GM18867 (cell line): ENCODE data around the gene SPTBN1.

Source experiments
- ATAC-seq: cut with Tn5 transposase; IDR thresholded peaks from one replicate; pipeline ENCODE4 v1.9.1; 2021; ENCODE audit warnings: mild to moderate bottlenecking, moderate library complexity; ENCODE audit not compliant: unreplicated experiment

The SPTBN1 gene

DNA sequence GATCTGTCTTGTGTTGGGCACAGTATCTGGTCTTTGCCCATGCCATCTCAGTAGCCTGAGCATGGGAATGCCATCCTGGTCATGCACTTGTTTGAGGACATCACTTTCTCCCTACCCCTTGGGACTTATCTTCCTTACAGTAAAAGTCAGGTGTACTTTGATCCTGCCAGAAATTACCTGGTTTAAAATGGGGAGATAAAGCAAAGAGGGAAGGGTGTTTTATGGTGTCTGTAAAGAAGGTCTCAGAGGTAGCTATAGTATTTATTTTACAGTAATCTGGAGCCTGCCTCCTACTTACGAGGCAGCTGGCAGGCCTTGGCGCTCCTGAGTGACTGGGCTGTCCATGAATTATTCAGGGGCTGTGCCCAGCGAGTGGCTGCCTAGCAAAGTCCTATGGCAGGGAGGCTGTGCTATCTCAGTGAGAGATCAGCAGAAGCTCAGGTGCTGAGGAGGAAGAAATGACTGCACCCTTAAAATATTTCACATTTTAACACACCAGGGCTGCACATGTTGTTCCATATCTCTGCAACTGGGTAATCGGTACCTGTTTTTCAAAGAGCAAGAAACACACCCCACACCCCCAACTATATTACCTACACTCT, 93.9 kb downstream of the SPTBN1 start:
- no peak for ATAC-seq

DNA sequence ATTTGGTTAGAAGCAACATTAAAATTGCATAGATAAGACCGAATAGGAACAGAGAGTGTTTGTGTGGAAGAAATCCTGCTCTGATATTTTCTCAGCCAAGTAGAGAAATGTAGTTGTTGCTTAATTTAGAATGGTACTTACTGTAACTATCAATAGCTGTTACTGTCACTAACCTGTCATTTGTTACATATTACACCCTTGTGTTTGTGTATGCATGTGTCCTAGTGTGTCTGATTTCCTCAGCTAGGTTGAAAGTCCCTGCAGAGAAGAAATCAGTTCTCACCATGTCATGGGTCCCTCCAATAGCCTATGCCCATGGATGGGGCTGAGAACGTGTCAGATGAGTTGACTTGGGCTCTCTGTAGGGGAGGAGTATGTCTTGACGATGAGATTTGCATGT, 94.4 kb downstream of the SPTBN1 start:
- peak; percentile 1 for ATAC-seq

DNA sequence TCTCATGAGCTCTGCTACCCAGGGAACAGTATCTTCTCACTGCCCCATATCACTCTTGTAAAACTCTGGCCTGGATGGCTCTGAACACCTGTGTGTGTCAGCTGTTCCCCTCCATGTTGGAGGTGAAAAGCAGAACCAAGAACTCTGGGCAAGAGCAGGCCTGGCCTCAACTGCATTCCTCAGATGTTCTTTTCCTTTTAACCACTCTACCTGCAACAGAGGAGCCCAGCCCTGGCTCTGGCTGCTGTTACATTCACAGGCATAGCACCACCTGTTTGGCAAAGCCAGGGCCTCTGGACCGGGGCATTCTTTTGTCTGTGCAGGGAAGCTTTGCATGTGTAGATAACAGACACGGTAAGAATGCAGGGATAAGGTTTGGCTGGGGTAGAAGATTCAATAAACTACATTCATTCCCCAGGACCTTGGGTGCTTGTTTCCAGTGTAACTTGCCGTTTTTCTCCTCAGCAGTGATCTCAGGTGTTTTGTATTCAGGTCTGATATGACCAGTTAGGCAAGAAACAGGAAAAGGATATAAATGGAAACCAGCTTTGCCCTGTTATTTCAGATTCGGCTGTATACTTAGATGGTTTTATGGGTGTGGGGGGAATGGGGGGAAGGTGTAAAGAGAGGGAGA, 95.1 kb downstream of the SPTBN1 start:
- ATAC-seq: peak; percentile 55

DNA sequence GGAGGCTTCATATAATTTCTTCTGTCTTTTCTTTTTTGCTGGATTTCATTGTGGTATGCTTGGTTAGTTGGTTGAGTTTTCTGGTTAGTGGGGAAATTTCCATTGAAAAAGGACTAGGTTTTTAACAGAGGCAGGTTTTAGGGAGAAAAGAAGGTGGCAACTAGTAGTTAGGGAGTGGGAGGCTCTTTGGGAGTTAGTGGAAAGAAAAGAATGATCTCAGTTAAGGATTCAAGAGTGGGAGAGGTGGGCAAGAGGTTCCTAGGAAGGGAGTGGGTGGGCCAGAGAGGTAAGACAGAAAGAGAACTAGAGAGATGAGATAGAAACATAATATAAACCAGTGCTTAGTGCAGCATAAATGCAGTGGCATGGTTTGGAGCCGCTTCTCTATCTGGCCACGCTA, 96.9 kb downstream of the SPTBN1 start:
- ATAC-seq: no peak

DNA sequence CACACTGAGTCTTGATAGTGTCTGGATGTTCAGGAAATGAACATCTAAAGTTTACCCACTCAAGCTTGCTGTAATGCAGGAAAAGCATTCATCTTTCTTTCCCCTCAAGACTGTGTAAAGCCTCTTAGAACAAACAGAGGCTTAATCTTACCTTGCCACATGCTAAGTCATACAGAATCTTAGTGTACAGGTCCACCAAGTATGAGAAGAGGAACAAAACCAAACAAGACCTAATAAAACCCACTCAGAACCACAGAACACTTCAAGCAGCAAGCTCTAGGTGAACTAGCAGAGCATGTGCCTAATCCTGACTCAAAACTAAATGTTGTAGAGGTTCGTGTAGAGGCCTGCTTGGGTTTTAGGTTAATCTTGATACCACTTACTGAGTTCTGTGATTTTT, 97.6 kb downstream of the SPTBN1 start:
- no peak for ATAC-seq

DNA sequence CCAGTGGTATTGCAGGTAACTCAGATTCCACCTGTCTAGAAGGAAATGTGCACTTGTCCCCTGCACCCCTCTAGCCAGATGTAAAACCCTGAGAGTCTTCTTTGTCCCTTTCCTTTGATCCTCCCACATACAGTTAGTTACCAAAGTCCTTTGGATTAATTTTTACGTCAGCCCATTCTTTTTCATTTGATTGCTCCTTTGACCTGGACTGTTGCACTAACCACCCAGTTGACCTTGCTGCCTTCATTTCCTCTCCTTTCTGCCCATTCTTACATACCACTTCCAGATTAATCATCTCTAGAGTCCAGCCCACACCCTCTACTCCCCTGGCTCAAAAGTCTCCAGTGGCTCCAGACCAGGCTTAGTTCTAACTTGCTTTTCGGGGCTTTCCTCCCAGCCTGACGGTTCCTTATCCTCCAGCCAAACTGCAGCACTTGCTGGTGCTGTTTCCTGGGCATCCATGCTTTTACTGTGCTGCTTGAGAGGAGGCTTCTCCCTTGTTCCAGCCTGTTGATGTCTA, 99.3 kb downstream of the SPTBN1 start:
- no peak for ATAC-seq

DNA sequence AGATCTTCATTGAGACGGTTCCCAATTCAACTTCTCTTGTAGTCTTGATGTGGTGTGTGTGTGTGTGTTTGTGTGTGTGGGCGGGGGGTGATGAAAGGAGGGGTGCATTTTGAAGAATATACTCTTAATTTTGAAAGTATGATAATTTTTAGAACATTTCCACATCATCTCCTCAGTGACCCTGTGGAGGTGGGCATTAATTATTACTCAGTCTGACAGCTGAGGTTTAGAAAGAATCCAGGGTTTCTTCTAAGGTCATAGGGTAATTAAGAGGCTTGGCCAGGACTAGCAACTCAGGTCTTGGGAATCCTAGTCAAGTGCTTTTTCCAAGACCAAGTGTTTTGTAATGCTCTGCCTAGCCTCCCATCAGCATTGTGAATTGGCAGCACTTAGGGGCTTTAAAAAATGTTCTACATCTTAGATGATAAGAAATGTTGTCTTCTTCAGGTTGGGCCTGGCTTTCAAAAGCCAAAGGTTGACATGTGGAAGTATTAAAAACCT, 100.5 kb downstream of the SPTBN1 start:
- ATAC-seq: no peak

DNA sequence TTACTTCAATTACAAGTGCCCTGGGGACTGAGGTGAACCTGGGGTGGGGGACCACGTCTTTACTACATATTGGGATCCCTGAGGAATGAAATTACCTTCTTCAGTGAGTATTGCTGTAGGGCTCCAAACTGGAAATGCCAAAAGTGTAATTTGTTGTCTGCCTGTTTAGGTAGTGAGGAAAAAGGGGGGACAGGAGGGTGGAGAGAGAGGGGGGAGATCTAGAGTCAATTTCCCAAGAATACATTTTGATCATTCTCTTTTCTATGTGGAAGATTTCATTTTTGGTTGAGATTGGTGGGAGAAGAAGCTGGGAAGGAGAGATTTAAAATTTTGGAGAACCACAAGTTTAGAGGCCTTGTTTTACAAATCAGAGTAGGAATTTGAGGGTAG, 101.1 kb downstream of the SPTBN1 start:
- ATAC-seq: no peak

DNA sequence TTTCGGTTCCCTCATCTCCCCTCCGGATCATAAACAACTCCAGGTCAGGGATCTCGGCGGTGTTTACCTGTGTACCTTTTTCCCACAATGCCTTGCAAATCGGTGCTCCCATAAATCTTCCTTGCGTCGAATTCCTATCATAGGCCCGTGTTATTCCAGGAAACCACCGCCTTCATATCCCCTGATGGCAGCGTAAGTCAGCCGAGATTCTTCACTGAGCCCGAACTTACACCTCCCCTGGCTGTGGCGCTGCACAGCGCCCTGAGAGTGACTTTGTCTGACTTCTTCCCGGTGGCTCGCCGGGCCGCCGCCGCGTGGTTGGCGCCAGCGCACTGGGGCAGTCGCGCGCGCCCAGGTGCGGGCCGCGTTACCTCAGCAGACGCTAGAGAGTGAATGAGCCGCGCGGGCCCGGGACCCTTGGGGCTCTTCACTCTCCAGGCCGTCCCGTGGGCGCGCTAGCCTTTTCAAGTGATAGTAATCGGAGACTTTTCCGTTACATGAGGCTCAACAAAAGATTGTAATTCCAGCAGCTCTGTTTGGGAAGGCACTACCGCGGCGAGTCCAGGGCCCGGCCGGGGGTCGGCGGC, 101.6 kb downstream of the SPTBN1 start:
- ATAC-seq: peak; percentile 60

DNA sequence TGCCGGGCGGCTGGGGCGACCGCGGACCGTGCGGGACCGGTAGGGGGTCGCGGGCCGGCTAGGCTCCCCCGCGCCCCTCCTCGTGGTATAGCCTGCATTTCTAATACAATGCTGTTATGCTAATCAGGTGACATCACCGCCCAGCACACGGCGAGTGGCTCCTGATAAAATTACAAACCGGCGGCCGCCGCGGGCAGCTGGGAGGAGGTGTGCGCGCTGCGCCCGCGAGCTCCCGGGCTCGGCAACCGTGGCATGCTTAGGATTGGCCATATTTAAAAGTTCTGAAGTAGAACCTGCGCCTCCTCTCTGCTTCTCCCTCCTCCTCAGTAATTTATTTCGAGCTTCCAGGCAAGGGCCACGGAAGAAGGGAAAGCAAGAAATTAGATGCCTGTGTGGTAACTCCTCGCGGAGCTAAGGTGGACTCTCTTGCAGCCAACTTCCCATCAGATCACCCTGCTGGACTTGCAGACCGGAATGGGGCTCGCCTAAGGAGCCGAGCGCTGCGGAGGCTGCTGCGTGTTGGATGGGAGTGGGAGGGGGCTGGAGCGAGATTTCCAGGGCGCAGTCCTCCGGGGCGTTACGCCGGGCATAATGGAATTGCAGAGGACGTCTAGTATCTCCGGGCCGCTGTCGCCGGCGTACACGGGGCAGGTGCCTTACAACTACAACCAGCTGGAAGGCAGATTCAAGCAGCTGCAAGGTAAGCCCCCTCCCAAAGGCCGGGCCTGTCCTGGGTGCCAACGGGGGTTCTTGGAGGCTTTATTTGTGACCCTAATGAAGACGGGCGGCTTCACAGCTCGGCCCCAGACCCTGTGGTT, 102.3 kb downstream of the SPTBN1 start:
- peak; percentile 61 for ATAC-seq

DNA sequence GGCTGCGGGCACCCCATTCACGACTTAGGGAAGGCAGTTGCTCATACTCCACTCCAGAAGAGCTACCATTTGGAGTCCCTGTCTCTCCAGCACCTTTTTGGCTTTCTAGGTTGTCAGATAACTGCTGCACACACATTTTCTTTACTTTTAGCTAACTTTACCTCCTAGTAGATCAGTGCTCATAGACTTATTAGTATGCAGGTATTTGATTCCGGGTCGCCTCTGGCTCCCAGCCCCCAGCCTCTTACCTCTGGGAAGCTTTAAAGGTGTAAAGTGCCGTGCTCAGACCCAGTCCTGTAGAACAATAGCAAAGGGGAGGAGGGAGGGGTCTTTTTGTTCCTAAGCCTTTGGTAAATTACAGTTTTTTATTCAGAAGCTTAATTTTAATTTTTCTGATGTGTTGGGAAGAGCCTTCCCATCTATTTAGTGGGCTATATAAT, 102.9 kb downstream of the SPTBN1 start:
- ATAC-seq: no peak

DNA sequence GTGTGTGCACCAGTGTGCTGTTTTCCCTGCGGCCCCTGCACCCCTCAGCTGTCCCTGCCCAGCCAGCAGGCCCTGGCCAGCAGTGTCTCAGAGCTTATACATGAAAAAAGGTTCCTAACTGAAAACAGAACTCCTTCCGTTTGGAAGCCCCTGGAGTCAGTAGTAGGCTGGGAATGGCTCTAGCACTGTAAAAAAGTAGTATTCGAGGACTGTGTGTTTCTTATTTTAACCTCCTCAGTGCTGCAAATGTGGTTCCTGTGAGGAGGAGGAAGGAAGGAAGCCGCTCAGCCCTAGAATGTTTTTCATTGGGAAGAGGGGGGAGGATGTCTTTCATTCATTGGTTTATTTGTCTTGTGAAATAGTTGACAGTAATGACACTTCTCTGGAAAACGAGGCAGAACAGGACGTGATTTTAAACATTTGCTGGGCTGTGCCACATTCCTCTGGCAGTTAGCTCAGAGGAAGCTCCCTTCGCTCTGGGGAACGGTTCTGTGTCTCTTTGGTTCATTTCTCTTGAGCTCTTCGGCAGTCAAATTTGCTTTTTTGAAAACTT, 103.5 kb downstream of the SPTBN1 start:
- ATAC-seq: no peak

DNA sequence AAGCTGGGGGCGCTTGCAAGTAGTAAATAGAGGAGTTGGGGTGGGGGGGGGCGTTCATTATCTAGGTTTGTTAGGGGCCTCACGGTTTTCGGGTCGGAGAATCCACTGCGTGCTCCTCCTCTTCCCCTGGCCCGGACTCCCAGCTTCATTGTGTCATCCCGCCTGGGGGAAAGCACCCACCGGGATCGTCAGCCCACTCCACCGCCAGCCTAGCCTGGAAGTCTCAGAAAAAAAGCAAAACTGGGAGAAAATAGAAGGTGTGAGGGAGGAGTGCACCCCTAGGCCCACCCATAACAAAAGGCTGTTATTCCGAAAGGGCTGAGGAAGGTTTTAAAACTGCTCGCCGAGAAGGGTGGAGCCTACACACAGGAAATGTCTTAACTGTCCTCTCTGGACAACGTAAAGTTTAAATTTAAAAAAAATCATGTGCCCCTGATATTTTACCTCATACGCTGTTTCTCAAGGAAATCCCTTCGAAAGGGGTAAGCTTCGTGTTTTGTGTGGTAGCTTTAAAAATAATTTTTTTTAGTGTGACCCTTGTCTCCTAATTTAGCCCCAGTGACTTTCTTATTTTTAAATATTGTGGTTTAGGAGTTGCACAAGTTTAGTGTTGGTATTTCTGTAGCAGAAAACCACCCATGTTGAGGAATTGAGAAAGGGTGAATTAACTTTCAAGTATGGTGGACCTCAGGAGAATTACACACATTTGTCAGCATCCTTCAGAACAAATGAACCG, 104.2 kb downstream of the SPTBN1 start:
- peak; percentile 44 for ATAC-seq

DNA sequence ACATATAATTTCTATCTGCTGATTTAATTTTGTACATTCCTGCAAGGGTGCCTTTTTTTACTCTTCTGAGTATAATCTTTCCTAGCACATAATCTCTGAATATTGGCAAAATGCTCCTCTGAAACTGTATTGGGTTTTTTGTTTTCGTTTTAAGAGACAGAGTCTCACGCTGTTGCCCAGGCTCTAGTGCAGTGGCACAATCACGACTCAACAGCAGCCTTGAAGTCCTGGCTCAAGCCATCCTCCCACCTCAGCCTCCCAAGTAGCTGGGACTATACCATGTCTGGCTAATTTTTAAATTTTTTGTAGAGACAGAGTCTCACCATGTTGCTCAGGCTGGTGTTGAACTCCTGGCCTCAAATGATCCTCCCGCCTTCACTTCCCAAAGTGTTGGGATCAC, 104.9 kb downstream of the SPTBN1 start:
- ATAC-seq: no peak

DNA sequence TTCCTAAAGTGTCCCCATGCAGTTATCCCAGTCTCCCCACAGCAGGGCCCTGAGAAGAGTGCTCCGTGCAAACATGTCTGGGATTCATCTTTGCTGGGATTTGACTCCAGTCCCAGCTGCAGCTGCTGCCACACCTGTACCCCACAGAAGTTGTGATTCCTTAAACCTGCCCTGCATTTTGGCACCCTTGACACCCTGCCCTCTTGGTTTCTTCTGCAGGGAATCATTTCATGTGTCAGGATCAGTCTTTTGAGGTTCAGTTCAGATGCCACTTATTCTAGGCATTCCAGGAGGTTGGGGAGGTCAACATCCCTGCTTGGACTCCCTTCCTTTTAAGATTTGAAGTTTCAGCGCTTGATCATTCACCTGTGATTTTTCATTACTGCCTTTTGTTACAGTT, 108.3 kb downstream of the SPTBN1 start:
- ATAC-seq: no peak

DNA sequence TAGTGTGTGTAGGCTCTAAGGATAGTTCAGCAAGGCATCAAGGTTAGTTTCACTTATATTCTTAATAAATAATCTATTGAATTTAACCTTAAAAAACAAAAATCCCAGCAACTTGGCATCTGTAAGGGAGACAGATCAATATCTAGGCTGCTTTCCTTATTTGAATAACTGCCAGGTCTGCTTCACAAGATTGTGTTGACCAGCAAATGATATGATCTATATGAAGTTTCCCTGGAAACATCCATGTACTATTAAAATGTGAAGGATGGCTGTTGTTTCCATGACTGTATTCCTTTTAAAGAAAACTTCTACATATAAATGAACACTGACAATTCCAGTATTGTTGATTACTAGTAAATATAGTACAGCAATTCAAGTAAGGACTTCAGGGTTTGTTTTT, 109.4 kb downstream of the SPTBN1 start:
- ATAC-seq: no peak

DNA sequence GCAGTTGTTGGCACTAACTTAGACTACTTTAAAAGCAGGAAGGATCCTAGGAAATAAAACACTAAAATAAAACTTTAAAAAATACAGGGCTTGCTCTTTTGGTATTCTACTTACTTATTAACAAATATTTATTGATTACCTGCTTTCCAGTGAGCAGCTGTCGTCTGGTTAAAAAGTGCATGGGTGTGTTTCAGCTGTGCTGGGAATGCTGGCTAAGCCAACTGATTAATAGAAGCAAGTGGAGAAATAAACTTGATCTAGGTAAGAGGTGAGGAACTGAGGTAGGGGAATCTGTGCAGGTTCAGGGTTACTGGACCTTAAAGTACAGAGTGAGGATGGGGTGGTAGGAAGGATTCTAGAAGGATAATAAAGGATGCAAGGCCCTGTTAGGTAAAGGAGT, 110.8 kb downstream of the SPTBN1 start:
- no peak for ATAC-seq

DNA sequence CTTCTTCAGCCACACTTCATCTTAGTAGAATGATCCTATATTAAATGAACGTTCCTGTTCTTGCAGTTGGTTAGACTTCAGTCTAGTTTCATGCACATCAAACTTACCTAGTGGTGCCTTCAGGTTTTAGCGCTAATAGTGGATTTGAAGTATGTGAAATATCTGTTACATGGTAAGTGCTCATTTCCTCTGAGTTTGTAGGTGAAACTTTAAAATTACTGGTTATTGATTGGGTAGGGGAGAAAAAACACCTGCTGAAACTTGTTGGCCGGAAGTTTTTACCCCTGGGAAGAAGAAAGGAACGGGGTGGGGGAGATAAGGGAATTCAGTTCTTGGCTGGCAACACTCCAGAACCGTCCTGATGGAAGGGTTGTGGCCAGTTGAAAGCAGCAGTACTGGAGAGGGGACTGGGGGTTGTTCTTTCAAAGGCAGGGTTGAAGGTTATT, 112.8 kb downstream of the SPTBN1 start:
- ATAC-seq: peak; percentile 30

DNA sequence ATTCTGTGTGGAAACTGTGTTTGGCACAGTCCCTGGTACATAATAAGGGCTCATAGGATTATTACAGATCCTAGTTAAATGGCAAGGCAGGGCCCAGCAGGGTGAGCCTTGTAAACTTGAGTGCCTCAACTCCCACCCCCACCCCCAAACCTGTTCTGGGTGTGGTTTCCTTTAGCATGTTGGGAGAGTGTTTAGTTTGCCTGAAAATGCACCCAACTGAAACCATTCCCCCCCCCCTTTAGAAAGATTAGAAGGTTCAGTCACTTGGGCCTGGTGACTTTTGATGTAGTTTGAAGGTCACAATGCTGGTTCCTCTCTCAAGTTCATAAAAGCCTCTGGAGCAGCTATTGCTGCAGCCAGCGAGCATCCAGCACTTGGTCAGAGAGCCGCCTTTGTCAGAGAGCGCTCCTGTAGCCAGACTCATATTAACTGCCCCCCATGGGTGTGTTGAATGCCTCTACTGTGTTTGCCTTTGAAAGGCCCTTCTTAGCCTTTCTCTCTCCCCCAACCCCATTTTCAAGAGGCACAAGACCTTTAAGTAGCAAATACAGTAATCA, 113.7 kb downstream of the SPTBN1 start:
- no peak for ATAC-seq

DNA sequence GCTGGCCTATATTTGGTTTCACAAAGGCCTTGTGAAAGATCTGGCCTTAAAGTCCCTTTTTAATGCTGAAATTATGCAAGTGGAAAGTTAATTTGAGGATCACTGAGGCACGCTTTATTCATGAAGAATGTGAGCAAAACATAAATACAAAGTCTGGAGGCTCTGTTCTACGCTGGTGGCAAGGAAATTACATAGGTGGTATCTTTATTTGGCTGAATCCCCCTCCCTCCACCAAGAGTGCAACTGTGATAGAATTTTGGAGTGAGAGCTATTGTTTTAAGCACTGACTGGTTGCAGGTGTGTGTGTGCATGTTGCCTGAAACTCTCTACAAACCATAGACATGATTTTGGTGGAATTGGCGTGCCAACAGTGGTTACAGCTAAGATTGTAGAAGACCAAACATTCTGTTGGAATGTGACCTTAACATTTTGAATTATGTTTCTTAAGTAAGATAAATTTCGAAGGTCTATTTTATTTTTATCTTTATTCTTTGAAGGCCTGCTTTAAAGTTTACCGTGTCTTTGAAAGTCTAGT, 114.3 kb downstream of the SPTBN1 start:
- no peak for ATAC-seq
